IMR-90 (cell line): ENCODE results near the gene JPH3. TPM values are rescaled to one million over a fixed set of nuclear protein-coding genes. Genes with fewer than 3 reads are reported as not detected.

Experiments used
- ATAC-seq: fragments of 200-7000 bp; cut with Tn5 transposase; 2 replicates; pipeline ENCODE4 v1.9.1; 2020; ENCODE audit warnings: low read depth, mild to moderate bottlenecking, moderate library complexity
- BruUV-seq: library from RNA; stranded (reverse); fragments of 400-500 nt; replicated peaks from 2 replicates; lab custom pipeline; 2021; lab: Mats Ljungman, UMichigan
- CTCF ChIA-PET: fragments of 300-600 bp; formaldehyde crosslinking; extraction: SDS; loops from one replicate; lab custom pipeline; 2021; ENCODE audit warnings: antibody characterized with exemption; lab: Yijun Ruan, JAX
- POLR2A ChIA-PET: fragments of 300-600 bp; sonication (Branson Sonifier 250); formaldehyde crosslinking; loops from one replicate; lab custom pipeline; 2022; ENCODE audit warnings: antibody characterized with exemption; ENCODE audit not compliant: unreplicated experiment; lab: Charles Lee
- DNase-seq: peaks from one replicate; pipeline ENCODE4 v3.0.0; 2013
- H2AFZ ChIP-seq: replicated peaks from 2 replicates; pipeline ENCODE3; 2013; ENCODE audit warnings: low read length, mild to moderate bottlenecking; ENCODE audit not compliant: poor library complexity
- H2AK5ac ChIP-seq: 2 replicates; pipeline ENCODE4 v1.6.1; 2013; ENCODE audit warnings: low read depth, low read length, inconsistent platforms
- H2AK9ac ChIP-seq: replicated peaks from 2 replicates; pipeline ENCODE3; 2013; ENCODE audit warnings: mild to moderate bottlenecking, low read depth, low read length, moderate library complexity; ENCODE audit not compliant: poor library complexity
- H2BK120ac ChIP-seq: 2 replicates; pipeline ENCODE4 v1.6.1; 2013; ENCODE audit warnings: low read depth, low read length, inconsistent platforms
- H2BK15ac ChIP-seq: 3 replicates; pipeline ENCODE4 v1.6.1; 2013; ENCODE audit warnings: low read depth, low read length, inconsistent platforms
- H2BK20ac ChIP-seq: 2 replicates; pipeline ENCODE4 v1.6.1; 2013; ENCODE audit warnings: low read depth, mild to moderate bottlenecking, inconsistent platforms, low read length, moderate library complexity
- H2BK5ac ChIP-seq: 2 replicates; pipeline ENCODE4 v1.6.1; 2013; ENCODE audit warnings: mild to moderate bottlenecking, low read depth, low read length, inconsistent platforms; ENCODE audit not compliant: poor library complexity, severe bottlenecking
- H3K14ac ChIP-seq: replicated peaks from 2 replicates; pipeline ENCODE4 v1.6.1; 2013; ENCODE audit warnings: low read depth, low read length, inconsistent platforms
- H3K18ac ChIP-seq: 2 replicates; pipeline ENCODE4 v1.6.1; 2013; ENCODE audit warnings: low read depth, low read length, control low read depth
- H3K23ac ChIP-seq: 2 replicates; pipeline ENCODE4 v1.6.1; 2013; ENCODE audit warnings: low read depth, low read length, inconsistent platforms
- H3K27ac ChIP-seq: 2 replicates; pipeline ENCODE4 v1.5.1; 2013; ENCODE audit warnings: mild to moderate bottlenecking, control low read depth, low read length; ENCODE audit not compliant: insufficient read depth
- H3K27me3 ChIP-seq: 2 replicates; pipeline ENCODE4 v1.6.1; 2013; ENCODE audit warnings: low read length; ENCODE audit not compliant: control insufficient read depth, insufficient read depth
- H3K36me3 ChIP-seq: 2 replicates; pipeline ENCODE4 v1.6.1; 2013; ENCODE audit warnings: low read length, mixed read lengths; ENCODE audit not compliant: control insufficient read depth, insufficient read depth
- H3K4ac ChIP-seq: 2 replicates; pipeline ENCODE4 v1.6.1; 2013; ENCODE audit warnings: low read depth, low read length, inconsistent platforms
- H3K4me1 ChIP-seq: 2 replicates; pipeline ENCODE4 v1.6.1; 2013; ENCODE audit warnings: low read length, mixed read lengths; ENCODE audit not compliant: control insufficient read depth, insufficient read depth
- H3K4me2 ChIP-seq: 2 replicates; pipeline ENCODE4 v1.6.1; 2013; ENCODE audit warnings: low read depth, mild to moderate bottlenecking, control low read depth, low read length, moderate library complexity
- H3K4me3 ChIP-seq: 2 replicates; pipeline ENCODE4 v1.5.1; 2013; ENCODE audit warnings: low read depth, mild to moderate bottlenecking, control low read depth, low read length, moderate library complexity; ENCODE audit not compliant: insufficient read depth
- H3K56ac ChIP-seq: 2 replicates; pipeline ENCODE4 v1.6.1; 2013; ENCODE audit warnings: low read length, inconsistent platforms; ENCODE audit not compliant: insufficient read depth; ENCODE audit errors: extremely low read depth
- H3K79me1 ChIP-seq, 2 experiments: 2 replicates each; pipeline ENCODE4 v1.6.1; 2013; ENCODE audit warnings: low read length in 2 of 2, inconsistent platforms in 1 of 2, low read depth in 1 of 2
- H3K9ac ChIP-seq: 2 replicates; pipeline ENCODE4 v1.6.1; 2013; ENCODE audit warnings: low read depth, low read length, control low read depth
- H3K9me1 ChIP-seq: 2 replicates; pipeline ENCODE4 v1.6.1; 2013; ENCODE audit warnings: low read length, inconsistent platforms; ENCODE audit not compliant: insufficient read depth
- H3K9me3 ChIP-seq: 2 replicates; pipeline ENCODE4 v1.6.1; 2013; ENCODE audit warnings: low read length; ENCODE audit not compliant: control insufficient read depth, insufficient read depth
- H4K20me1 ChIP-seq: 2 replicates; pipeline ENCODE4 v1.6.1; 2013; ENCODE audit warnings: low read length, inconsistent platforms; ENCODE audit not compliant: insufficient read depth
- H4K5ac ChIP-seq: 2 replicates; pipeline ENCODE4 v1.6.1; 2013; ENCODE audit warnings: mild to moderate bottlenecking, low read depth, low read length, control low read depth
- H4K8ac ChIP-seq, 2 experiments: 2 replicates each; pipeline ENCODE4 v1.6.1; 2013; ENCODE audit warnings: low read depth in 2 of 2, low read length in 2 of 2, control low read depth in 1 of 2, inconsistent platforms in 1 of 2
- H4K91ac ChIP-seq: 2 replicates; pipeline ENCODE4 v1.6.1; 2013; ENCODE audit warnings: low read depth, low read length, inconsistent platforms; ENCODE audit not compliant: insufficient read depth
- BHLHE40 ChIP-seq: fragments of 150-350 bp; IDR thresholded peaks from 2 replicates; pipeline ENCODE4 v1.6.1; 2016; ENCODE audit warnings: mild to moderate bottlenecking, low read depth, low read length
- CHD1 ChIP-seq: IDR thresholded peaks from 2 replicates; pipeline ENCODE4 v1.6.1; 2012; ENCODE audit warnings: low read depth, low read length, improper control_type of control experiment
- ELK1 ChIP-seq: fragments of 150-350 bp; IDR thresholded peaks from 2 replicates; pipeline ENCODE4 v1.6.1; 2016; ENCODE audit warnings: low read depth, mild to moderate bottlenecking, low read length, moderate library complexity, borderline replicate concordance
- FOS ChIP-seq: fragments of 150-350 bp; IDR thresholded peaks from 2 replicates; pipeline ENCODE4 v1.6.1; 2016; ENCODE audit warnings: low read depth, low read length
- MAZ ChIP-seq: IDR thresholded peaks from 2 replicates; pipeline ENCODE4 v1.6.1; 2012; ENCODE audit warnings: low read depth, mild to moderate bottlenecking, low read length, improper control_type of control experiment, moderate library complexity, borderline replicate concordance
- MXI1 ChIP-seq: IDR thresholded peaks from 2 replicates; pipeline ENCODE4 v1.6.1; 2012; ENCODE audit warnings: low read depth, mild to moderate bottlenecking, low read length, moderate library complexity, borderline replicate concordance
- NFE2L2 ChIP-seq: fragments of 150-350 bp; IDR thresholded peaks from 2 replicates; pipeline ENCODE4 v1.6.1; 2016; ENCODE audit warnings: low read depth, mild to moderate bottlenecking, low read length
- POLR2A ChIP-seq: IDR thresholded peaks from 2 replicates; pipeline ENCODE4 v1.6.1; 2012; ENCODE audit warnings: mild to moderate bottlenecking, low read depth, low read length
- RAD21 ChIP-seq: IDR thresholded peaks from 2 replicates; pipeline ENCODE4 v1.6.1; 2012; ENCODE audit warnings: low read length, improper control_type of control experiment
- RCOR1 ChIP-seq: IDR thresholded peaks from 2 replicates; pipeline ENCODE4 v1.6.1; 2012; ENCODE audit warnings: mild to moderate bottlenecking, low read length, improper control_type of control experiment; ENCODE audit not compliant: insufficient replicate concordance
- RFX5 ChIP-seq: IDR thresholded peaks from 2 replicates; pipeline ENCODE4 v1.8.0; 2012; ENCODE audit warnings: low read depth, mild to moderate bottlenecking, low read length, moderate library complexity
- SMC3 ChIP-seq: fragments of 150-350 bp; IDR thresholded peaks from 2 replicates; pipeline ENCODE4 v1.6.1; 2016; ENCODE audit warnings: low read depth, mild to moderate bottlenecking, antibody characterized with exemption, low read length, moderate library complexity
- WGBS, 2 experiments: methylation state at CpG; one replicate each; pipeline versions ENCODE4 v1.1.5 to v1.1.7; 2013; ENCODE audit warnings: missing lambda C conversion rate in 2 of 2; ENCODE audit not compliant: insufficient read length in 1 of 2; ENCODE audit errors: extremely low coverage in 2 of 2; 5-methylcytosine and 5-hydroxymethylcytosine counted together
- dilution Hi-C: fragments of 300-500 bp; cut with HindIII; formaldehyde crosslinking; loops from one replicate; pipeline ENCODE4 v1.14.3; 2018; ENCODE audit warnings: low sequenced_read_pairs; ENCODE audit not compliant: unreplicated experiment
- in situ Hi-C: fragments of 300-500 bp; cut with MboI; formaldehyde crosslinking; loops from 3 replicates; pipeline ENCODE4 v1.14.3; 2019; ENCODE audit warnings: low sequenced_read_pairs, inconsistent platforms, mixed read lengths
- intact Hi-C: fragments of 100-400 bp; cut with micrococcal nuclease; formaldehyde crosslinking; loops from 2 replicates; pipeline ENCODE4 v1.10.0; 2022
- polyA plus RNA-seq, 3 experiments: library from polyadenylated mRNA; depleted of rRNA; stranded (reverse); fragments of >200 nt; gene quantifications; 2 replicates each; pipeline ENCODE4 v1.2.3, GENCODE V29; 2012; ENCODE audit warnings: low replicate concordance in 1 of 3
- total RNA-seq: library from RNA; depleted of rRNA; stranded (reverse); fragments of >200 nt; gene quantifications from 2 replicates; pipeline ENCODE4 v1.2.3, GENCODE V29; 2012
- TF ChIP-seq, protein P1 (sequence below): conservative IDR thresholded peaks from 2 replicates; pipeline ENCODE4 v1.5.1; 2012; ENCODE audit warnings: mild to moderate bottlenecking, low read depth, low read length, improper control_type of control experiment

The JPH3 gene
- total and polyA plus RNA-seq, 2 of the 4 experiments (the other 2 are of a cell fraction) = 0.03 TPM; not detected in 1

DNA sequence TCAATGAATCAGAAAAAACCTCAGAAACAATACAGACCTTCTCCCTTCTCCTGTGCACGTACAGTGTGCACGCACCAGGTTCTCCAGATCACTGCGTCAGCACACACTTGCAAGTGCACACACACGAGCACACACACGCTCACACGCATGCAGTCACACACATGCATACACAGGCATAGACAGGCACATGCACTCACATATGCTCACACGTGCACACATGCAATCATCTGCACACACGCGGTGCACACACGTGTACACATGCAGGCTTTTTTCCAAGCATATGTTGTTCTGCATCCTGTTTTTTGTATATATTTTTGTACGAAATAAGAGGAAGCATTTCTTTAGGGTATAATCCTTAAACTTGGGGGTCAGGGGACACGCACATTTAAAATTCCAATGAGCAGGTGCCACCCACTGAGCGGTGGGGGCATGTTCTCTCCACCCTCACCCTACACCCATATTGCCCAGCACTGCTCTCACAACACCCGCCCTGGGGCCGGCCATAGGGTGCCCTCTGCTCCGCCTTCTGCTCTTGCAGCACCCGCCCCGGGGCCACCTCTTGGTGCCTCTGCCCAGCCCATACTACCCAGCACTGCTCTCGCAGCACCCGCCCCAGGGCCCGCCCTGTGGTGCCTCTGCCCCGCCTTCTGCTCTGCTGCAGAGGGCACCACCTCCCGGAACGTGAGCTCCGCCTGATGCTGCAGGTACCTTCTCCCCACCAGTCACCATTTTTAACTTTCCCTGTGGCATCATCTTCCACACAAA lies 142.6 kb downstream of the JPH3 start (continued):
- TF ChIP-seq NFE2L2 = no peak

DNA sequence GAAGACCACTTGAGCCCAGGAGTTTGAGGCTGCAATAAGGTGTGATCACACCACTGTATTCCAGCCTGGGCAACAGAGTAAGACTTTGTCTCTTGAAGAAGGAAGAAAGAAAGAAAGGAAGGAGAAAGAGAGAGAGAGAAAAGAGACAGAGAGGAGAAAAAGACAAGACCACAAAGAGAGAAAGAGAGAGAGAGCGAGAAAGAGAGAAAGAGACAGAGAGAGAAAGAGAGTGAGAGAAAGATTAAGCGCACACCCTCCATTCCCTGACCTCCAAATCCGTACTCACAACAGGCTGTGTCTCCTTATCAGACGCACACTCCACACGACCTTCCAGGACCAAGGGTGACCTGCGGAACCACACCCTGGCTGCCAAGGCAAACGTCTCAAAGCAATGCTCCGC lies 143.9 kb downstream of the JPH3 start:
- no peak overlapping the region for H2AFZ ChIP-seq
- DNase-seq (no peak), ATAC-seq (no peak)
- BruUV-seq = no TSS peak
- in situ Hi-C loops = no loop called here
- no peak overlapping the region for H3K9ac ChIP-seq
- H2BK15ac ChIP-seq = no peak overlapping the region
- H3K4me2 ChIP-seq = no peak overlapping the region
- peaks cover 42% of the 10 kb centered on the region for H3K36me3 ChIP-seq
- H3K4me1 ChIP-seq = no peaks in the 10 kb centered on the region
- no peak overlapping the region for H3K23ac ChIP-seq
- 100% methylated on average over 1 of the region's 8 CpGs; no CpG with 5 or more reads in 1 of the 2 experiments for WGBS, 2 experiments
- no peak overlapping the region for H3K14ac ChIP-seq
- H3K27me3 ChIP-seq = no peaks in the 10 kb centered on the region
- ChIA-PET POLR2A (no interaction called here), CTCF (interaction anchor here (0.6 kb wide), 1 partner anchor 125 kb away, joined by 3 read pairs; no protein-coding TSS in a partner anchor)
- H3K4me3 ChIP-seq = no peak overlapping the region
- H2BK120ac ChIP-seq = no peak overlapping the region
- H4K20me1 ChIP-seq = peaks cover 4% of the 10 kb centered on the region; the same call in 1 of the 2 replicates
- peaks cover 9% of the 10 kb centered on the region; the same call in 1 of the 2 replicates for H3K9me1 ChIP-seq
- intact Hi-C loops = no loop called here
- no peak overlapping the region for H3K27ac ChIP-seq
- no peak overlapping the region for H2BK5ac ChIP-seq
- H3K18ac ChIP-seq = no peak overlapping the region
- no peak overlapping the region for H4K5ac ChIP-seq
- H3K79me1 ChIP-seq = peaks cover 11 to 31% of the 10 kb centered on the region in 2 experiments; a peak in 3 of 4 replicates
- H2BK20ac ChIP-seq = no peak overlapping the region
- no peaks in the 10 kb centered on the region for H3K9me3 ChIP-seq
- no peak overlapping the region for H2AK9ac ChIP-seq
- H4K91ac ChIP-seq = no peak overlapping the region
- H3K56ac ChIP-seq = no peak overlapping the region
- dilution Hi-C loops = no loop called here
- no peak overlapping the region for H2AK5ac ChIP-seq
- no peak overlapping the region for H4K8ac ChIP-seq
- H3K4ac ChIP-seq = no peak overlapping the region
- no peak for TF ChIP-seq POLR2A
- TF ChIP-seq FOS = no peak
- TF ChIP-seq NFE2L2 = no peak
- TF ChIP-seq RCOR1 = no peak
- no peak for TF ChIP-seq MAZ
- TF ChIP-seq CHD1 = no peak
- TF ChIP-seq MXI1 = no peak
- TF ChIP-seq, protein P1, sequence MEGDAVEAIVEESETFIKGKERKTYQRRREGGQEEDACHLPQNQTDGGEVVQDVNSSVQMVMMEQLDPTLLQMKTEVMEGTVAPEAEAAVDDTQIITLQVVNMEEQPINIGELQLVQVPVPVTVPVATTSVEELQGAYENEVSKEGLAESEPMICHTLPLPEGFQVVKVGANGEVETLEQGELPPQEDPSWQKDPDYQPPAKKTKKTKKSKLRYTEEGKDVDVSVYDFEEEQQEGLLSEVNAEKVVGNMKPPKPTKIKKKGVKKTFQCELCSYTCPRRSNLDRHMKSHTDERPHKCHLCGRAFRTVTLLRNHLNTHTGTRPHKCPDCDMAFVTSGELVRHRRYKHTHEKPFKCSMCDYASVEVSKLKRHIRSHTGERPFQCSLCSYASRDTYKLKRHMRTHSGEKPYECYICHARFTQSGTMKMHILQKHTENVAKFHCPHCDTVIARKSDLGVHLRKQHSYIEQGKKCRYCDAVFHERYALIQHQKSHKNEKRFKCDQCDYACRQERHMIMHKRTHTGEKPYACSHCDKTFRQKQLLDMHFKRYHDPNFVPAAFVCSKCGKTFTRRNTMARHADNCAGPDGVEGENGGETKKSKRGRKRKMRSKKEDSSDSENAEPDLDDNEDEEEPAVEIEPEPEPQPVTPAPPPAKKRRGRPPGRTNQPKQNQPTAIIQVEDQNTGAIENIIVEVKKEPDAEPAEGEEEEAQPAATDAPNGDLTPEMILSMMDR = no peak
- no peak for TF ChIP-seq ELK1
- TF ChIP-seq RFX5 = no peak
- no peak for TF ChIP-seq BHLHE40
- TF ChIP-seq RAD21 = no peak
- no peak for TF ChIP-seq SMC3
